22Rv1 (cell line): ENCODE results near the gene CD6.

Experiments used
- H3K27ac ChIP-seq: fragments of 450-650 bp; 2 replicates; pipeline ENCODE4 v1.5.1; 2017
- ZFX ChIP-seq: fragments of 450-650 bp; IDR thresholded peaks from 2 replicates; pipeline ENCODE4 v1.6.1; 2017; ENCODE audit warnings: antibody characterized with exemption, borderline replicate concordance
- TF ChIP-seq, protein P1 (sequence below): fragments of 450-650 bp; IDR thresholded peaks from 2 replicates; pipeline ENCODE4 v1.5.1; 2017; ENCODE audit warnings: mild to moderate bottlenecking

Gene CD6

DNA sequence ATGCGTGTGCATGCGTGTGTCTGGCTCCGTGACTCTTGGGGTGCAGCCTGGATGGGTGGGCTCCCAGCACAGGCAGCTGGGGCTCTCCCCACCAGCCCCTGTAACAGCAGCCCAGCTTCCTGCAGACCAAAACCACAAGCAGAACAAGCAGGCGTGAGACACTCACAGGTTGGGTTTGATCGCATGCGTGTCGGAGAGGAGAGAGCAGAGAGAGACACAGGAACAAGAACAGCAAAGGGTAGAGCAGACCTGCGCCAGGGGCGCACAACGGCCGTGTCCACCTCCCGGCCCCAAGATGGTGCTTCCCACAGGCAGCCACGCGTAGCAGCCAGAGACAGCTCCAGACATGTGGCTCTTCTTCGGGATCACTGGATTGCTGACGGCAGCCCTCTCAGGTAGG, at the start of gene CD6:
Gene CD6 (plus strand): TSS at position 161 of the 400 bp plus-strand sequence. CDS start 186 bp downstream, at position 347.
- TF ChIP-seq, protein P1, sequence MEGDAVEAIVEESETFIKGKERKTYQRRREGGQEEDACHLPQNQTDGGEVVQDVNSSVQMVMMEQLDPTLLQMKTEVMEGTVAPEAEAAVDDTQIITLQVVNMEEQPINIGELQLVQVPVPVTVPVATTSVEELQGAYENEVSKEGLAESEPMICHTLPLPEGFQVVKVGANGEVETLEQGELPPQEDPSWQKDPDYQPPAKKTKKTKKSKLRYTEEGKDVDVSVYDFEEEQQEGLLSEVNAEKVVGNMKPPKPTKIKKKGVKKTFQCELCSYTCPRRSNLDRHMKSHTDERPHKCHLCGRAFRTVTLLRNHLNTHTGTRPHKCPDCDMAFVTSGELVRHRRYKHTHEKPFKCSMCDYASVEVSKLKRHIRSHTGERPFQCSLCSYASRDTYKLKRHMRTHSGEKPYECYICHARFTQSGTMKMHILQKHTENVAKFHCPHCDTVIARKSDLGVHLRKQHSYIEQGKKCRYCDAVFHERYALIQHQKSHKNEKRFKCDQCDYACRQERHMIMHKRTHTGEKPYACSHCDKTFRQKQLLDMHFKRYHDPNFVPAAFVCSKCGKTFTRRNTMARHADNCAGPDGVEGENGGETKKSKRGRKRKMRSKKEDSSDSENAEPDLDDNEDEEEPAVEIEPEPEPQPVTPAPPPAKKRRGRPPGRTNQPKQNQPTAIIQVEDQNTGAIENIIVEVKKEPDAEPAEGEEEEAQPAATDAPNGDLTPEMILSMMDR, result no peak
- TF ChIP-seq ZFX, result no peak
- H3K27ac ChIP-seq, result no peak within 1 kb of the TSS

DNA sequence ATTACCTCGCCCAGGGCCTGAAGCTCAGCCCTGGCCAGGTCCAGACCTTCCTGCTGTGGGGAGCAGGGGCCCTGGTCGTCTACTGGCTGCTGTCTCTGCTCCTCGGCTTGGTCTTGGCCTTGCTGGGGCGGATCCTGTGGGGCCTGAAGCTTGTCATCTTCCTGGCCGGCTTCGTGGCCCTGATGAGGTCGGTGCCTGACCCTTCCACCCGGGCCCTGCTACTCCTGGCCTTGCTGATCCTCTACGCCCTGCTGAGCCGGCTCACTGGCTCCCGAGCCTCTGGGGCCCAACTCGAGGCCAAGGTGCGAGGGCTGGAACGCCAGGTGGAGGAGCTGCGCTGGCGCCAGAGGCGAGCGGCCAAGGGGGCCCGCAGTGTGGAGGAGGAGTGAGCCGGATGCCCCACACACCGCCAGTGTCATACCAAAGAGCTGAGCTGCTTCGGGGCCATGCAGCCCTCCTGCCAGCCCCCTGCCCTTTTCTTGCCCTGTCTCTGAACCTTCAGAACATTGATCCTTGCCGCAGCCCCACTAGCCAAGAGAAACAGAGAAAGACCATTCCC, 49.6 kb upstream of the CD6 start:
- no peak overlapping the region for H3K27ac ChIP-seq
- no peak for TF ChIP-seq ZFX
- TF ChIP-seq, protein P1, result no peak

GRCh38 chr11:60922906-60923305, 48.6 kb upstream of the CD6 start:
- no peak for TF ChIP-seq ZFX
- TF ChIP-seq, protein P1, result no peak
- 0 out of 2 replicates have a peak overlapping the region, but pooled peaks have one; percentile 44 for H3K27ac ChIP-seq

- TF ChIP-seq, protein P1, result no peak
- no peak for TF ChIP-seq ZFX
- 0 out of 2 replicates have a peak overlapping the region, but pooled peaks have one; percentile 44 for H3K27ac ChIP-seq
Observed at GRCh38 chr11:60923326-60923725, 48.2 kb upstream of the CD6 start.

DNA sequence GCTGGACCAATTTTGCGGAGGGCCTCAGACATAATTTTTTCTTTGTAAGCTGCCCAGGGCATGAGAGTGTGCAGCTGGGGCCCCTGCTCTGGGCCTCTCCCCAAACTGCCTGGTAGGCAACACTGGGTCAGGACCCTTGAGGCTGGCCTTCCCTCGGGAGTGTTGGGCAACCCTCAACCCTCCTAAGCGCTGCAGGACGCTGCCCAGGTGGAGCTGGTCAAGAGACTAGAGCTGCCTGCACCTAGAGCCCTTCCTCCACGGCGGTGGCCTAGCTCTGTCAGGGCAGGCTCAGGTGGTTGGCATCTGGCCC, 47.7 kb upstream of the CD6 start:
- peak overlapping the region; percentile 44; the same call in 1 of the 2 replicates for H3K27ac ChIP-seq
- TF ChIP-seq, protein P1, result no peak
- no peak for TF ChIP-seq ZFX

DNA sequence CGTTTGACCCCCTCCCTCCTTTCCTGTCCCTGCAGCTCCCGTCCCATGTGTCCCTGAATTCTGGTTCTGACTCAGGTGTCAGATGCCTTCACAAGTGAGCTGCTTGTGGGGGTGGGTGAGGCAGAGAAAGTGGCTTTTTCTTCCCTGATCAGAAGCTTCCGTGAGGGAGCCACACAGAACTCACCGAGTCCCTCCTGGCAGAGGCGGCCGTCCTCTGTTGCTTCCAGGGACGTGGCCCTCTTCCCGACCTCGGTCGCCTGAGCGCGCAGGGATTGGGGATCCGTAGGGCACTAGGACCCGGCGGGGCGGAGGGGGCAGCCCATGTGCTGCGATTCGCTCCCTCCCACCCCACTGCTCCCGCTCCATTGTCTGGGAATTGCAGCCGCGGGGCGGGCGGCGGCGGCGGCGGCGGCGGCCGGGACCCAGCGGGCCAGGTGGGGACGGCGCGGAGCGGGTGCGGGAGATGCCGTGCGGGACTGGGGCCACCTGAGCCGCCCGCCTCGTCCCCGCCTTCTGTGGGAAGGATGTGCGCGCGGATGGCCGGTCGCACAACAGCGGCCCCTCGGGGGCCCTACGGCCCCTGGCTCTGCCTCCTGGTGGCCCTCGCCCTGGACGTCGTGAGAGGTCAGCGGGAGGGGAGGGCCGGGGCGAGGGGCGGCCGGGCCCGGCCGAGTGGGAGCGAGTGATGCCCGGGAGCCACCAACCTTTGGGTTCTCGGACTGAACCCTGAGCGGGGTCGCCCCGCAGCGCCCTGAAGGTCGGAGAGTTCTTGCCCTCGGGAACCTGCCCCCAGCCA, 47.2 kb upstream of the CD6 start, which contains the start of gene TMEM132A:
Gene TMEM132A (plus strand): TSS at position 351 of the 796 bp plus-strand sequence. CDS start 174 bp downstream, at position 525.
- TF ChIP-seq, protein P1, result 0 out of 2 replicates have a peak, but pooled peaks have one; percentile 13
- TF ChIP-seq ZFX, result no peak
- H3K27ac ChIP-seq, result peak within 1 kb of the TSS; percentile 44
